Adrenal gland (tissue), 5 donors: Measurements from ENCODE around the gene AVP.

ENCODE experiments used
- CTCF ChIP-seq, 6 experiments: fragments of 450-650 bp in 4 of 6; fragments of 200-600 bp in 2 of 6; sonication (generic) in 1 of 6; IDR thresholded peaks; 1 replicate in 5 of 6; 2 replicates in 1 of 6; pipeline versions ENCODE4 v1.5.1 to v1.8.0; 2016 to 2021; ENCODE audit warnings: antibody characterized with exemption in 6 of 6, mild to moderate bottlenecking in 2 of 6, moderate library complexity in 1 of 6
- POLR2A ChIP-seq, 2 donors: fragments of 450-650 bp; IDR thresholded peaks; one replicate each; pipeline ENCODE4 v1.6.1; 2017; ENCODE audit warnings: antibody characterized with exemption in 2 of 2, mild to moderate bottlenecking in 2 of 2, moderate library complexity in 1 of 2
- donor health status: DM: no; HTN: no; CAD: no.

GRCh38 chr20:3043322-3043721 lies 41.2 kb downstream of the AVP start, which contains the start of gene GNRH2:
- TF ChIP-seq CTCF (IDR thresholded peaks at IDR 0.05), result no peak
- no peak for TF ChIP-seq POLR2A (IDR thresholded peaks at IDR 0.05)
